ENCODE data around the gene STK11IP.

The STK11IP gene

GRCh38 chr2:219560893-219561178 lies 36.8 kb upstream of the STK11IP start:
- Histone ChIP-seq H3K27ac (ENCODE audit: low read length) (no peak overlapping the region), H3K79me2 (ENCODE audit: low read length) (no peaks in the 10 kb centered on the region), H3K4me1 (ENCODE audit: low read length) (no peaks in the 10 kb centered on the region), H3K4me2 (ENCODE audit: low read length) (no peak overlapping the region), H3K4me3 (ENCODE audit: low read length) (no peak overlapping the region), H3K9ac (ENCODE audit: low read length) (no peak overlapping the region), H2AFZ (ENCODE audit: low read depth, low read length) (no peak overlapping the region), H3K9me3 (ENCODE audit: insufficient read depth, low read length) (no peaks in the 10 kb centered on the region), H4K20me1 (ENCODE audit: insufficient read depth, low read length) (no peaks in the 10 kb centered on the region), H3K27me3 (ENCODE audit: low read depth, low read length) (no peaks in the 10 kb centered on the region), H3K36me3 (replicated peaks; ENCODE audit: low read depth, low read length) (no peaks in the 10 kb centered on the region)
- no peak for TF ChIP-seq EZH2phosphoT487 (IDR thresholded peaks at IDR 0.05; ENCODE audit: low read depth)

DNA sequence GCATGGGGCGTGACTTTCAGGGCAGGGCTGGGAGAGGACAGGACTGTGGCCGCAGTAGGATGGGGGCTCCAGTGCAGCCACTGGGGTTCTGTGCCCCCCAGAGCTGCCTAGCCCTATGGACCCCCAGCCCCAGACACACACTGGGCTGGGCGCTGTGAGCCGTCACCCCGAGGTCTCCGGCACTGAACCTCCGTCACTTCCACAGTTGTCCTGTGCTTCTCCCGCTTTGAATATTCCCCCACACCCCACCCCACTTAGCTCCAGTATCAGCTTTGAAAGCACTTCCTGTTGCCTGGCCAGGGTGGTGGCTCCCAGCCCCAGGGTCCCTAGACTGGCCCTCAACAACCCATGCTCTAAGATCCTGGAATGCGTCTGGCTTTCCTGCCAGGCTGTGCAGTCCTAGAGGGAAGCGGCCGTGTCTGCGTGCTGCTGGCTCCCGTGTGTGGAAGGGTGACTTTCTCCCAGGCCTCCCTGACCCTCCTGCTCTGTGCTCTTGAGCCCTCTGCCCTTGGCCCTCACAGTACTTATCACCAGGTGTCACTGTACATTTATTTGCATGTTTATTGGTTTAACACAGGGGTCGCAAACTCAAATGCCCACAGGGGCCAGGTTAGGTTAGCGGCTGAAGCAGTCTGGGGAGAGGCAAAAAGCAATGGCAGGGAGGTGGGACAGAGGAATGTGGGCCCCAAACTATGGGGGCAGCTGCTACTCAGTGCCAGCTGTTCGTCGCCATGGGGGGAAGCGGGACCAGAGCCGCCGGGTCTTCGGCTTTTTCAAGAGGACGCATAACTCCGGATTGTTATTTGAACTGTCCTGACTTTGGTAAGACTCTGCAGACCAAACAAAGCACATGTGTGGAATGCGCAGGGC lies 36.2 kb upstream of the STK11IP start:
- Histone ChIP-seq H3K4me3 (ENCODE audit: low read length) (no peak overlapping the region), H3K36me3 (replicated peaks; ENCODE audit: low read depth, low read length) (no peaks in the 10 kb centered on the region), H2AFZ (ENCODE audit: low read depth, low read length) (no peak overlapping the region), H3K9me3 (ENCODE audit: insufficient read depth, low read length) (no peaks in the 10 kb centered on the region), H3K9ac (ENCODE audit: low read length) (no peak overlapping the region), H3K79me2 (ENCODE audit: low read length) (no peaks in the 10 kb centered on the region), H3K27me3 (ENCODE audit: low read depth, low read length) (no peaks in the 10 kb centered on the region), H4K20me1 (ENCODE audit: insufficient read depth, low read length) (no peaks in the 10 kb centered on the region), H3K4me2 (ENCODE audit: low read length) (no peak overlapping the region), H3K27ac (ENCODE audit: low read length) (no peak overlapping the region), H3K4me1 (ENCODE audit: low read length) (no peaks in the 10 kb centered on the region)
- TF ChIP-seq EZH2phosphoT487 (IDR thresholded peaks at IDR 0.05; ENCODE audit: low read depth): no peak
- TF ChIP-seq, protein P1, sequence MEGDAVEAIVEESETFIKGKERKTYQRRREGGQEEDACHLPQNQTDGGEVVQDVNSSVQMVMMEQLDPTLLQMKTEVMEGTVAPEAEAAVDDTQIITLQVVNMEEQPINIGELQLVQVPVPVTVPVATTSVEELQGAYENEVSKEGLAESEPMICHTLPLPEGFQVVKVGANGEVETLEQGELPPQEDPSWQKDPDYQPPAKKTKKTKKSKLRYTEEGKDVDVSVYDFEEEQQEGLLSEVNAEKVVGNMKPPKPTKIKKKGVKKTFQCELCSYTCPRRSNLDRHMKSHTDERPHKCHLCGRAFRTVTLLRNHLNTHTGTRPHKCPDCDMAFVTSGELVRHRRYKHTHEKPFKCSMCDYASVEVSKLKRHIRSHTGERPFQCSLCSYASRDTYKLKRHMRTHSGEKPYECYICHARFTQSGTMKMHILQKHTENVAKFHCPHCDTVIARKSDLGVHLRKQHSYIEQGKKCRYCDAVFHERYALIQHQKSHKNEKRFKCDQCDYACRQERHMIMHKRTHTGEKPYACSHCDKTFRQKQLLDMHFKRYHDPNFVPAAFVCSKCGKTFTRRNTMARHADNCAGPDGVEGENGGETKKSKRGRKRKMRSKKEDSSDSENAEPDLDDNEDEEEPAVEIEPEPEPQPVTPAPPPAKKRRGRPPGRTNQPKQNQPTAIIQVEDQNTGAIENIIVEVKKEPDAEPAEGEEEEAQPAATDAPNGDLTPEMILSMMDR (IDR thresholded peaks at IDR 0.05; ENCODE audit: low read depth, low read length): no peak

- no peaks in the 10 kb centered on the region for H3K27me3 ChIP-seq (ENCODE audit: low read depth, low read length)
- H3K4me3 ChIP-seq (ENCODE audit: low read length): no peak overlapping the region
- no peaks in the 10 kb centered on the region for H3K4me1 ChIP-seq (ENCODE audit: low read length)
- H3K4me2 ChIP-seq (ENCODE audit: low read length): no peak overlapping the region
- no peak overlapping the region for H3K27ac ChIP-seq (ENCODE audit: low read length)
- H3K9me3 ChIP-seq (ENCODE audit: insufficient read depth, low read length): no peaks in the 10 kb centered on the region
- H3K36me3 ChIP-seq (replicated peaks; ENCODE audit: low read depth, low read length): no peaks in the 10 kb centered on the region
- no peak overlapping the region for H3K9ac ChIP-seq (ENCODE audit: low read length)
- no peak overlapping the region for H2AFZ ChIP-seq (ENCODE audit: low read depth, low read length)
- H3K79me2 ChIP-seq (ENCODE audit: low read length): no peaks in the 10 kb centered on the region
- no peaks in the 10 kb centered on the region for H4K20me1 ChIP-seq (ENCODE audit: insufficient read depth, low read length)
- TF ChIP-seq, protein P1 (IDR thresholded peaks at IDR 0.05; ENCODE audit: low read depth, low read length): no peak
- no peak for TF ChIP-seq EZH2phosphoT487 (IDR thresholded peaks at IDR 0.05; ENCODE audit: low read depth)
Observed at GRCh38 chr2:219562049-219563020, 35.3 kb upstream of the STK11IP start.

- TF ChIP-seq, protein P1 (IDR thresholded peaks at IDR 0.05; ENCODE audit: low read depth, low read length): no peak
- no peak for TF ChIP-seq EZH2phosphoT487 (IDR thresholded peaks at IDR 0.05; ENCODE audit: low read depth)
- no peaks in the 10 kb centered on the region for H3K79me2 ChIP-seq (ENCODE audit: low read length)
Observed at GRCh38 chr2:219563271-219563928, 34.3 kb upstream of the STK11IP start.

More at GRCh38 chr2:219563271-219563928, 34.3 kb upstream of the STK11IP start:
- no peak overlapping the region for H3K9ac ChIP-seq (ENCODE audit: low read length)
- no peaks in the 10 kb centered on the region for H3K9me3 ChIP-seq (ENCODE audit: insufficient read depth, low read length)
- no peaks in the 10 kb centered on the region for H4K20me1 ChIP-seq (ENCODE audit: insufficient read depth, low read length)
- no peak overlapping the region for H3K27ac ChIP-seq (ENCODE audit: low read length)
- no peaks in the 10 kb centered on the region for H3K27me3 ChIP-seq (ENCODE audit: low read depth, low read length)
- H3K4me3 ChIP-seq (ENCODE audit: low read length): no peak overlapping the region
- H2AFZ ChIP-seq (ENCODE audit: low read depth, low read length): no peak overlapping the region
- H3K4me1 ChIP-seq (ENCODE audit: low read length): no peaks in the 10 kb centered on the region
- H3K4me2 ChIP-seq (ENCODE audit: low read length): no peak overlapping the region
- no peaks in the 10 kb centered on the region for H3K36me3 ChIP-seq (replicated peaks; ENCODE audit: low read depth, low read length)
